GM12892 (cell line): Measurements from ENCODE around the gene FBLN2.

Source experiments
- POLR2A ChIP-seq: IDR thresholded peaks from 2 replicates; pipeline ENCODE4 v1.6.1; 2011; ENCODE audit warnings: low read depth, low read length, control low read depth
- POLR2AphosphoS5 ChIP-seq: IDR thresholded peaks from 2 replicates; pipeline ENCODE4 v1.6.1; 2011; ENCODE audit warnings: low read depth, low read length, control low read depth
- TAF1 ChIP-seq: IDR thresholded peaks from 2 replicates; pipeline ENCODE4 v1.6.1; 2011; ENCODE audit warnings: low read depth, mild to moderate bottlenecking, control low read depth, low read length, borderline replicate concordance

DNA sequence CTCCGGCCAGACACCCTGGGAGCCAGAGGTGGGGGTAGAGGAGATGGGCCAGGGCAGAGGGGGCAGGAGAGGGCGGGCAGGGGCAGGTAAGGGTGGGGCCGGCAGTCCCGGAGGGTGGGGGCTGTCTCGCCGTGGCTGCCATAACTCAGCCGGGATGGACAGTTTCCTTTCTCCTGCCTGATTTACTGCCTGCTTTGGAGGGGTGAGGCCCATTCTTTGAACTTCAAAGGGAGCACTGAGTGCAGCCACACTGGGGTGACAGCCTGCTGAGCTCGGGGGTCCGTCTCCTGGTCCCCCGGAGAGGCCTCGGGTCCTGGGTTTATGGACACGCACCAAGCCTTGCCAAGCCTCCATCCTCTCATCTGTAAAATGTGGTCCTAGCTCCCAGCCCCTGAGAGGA, 135.4 kb downstream of the FBLN2 start:
- TF ChIP-seq POLR2A (no peak), POLR2AphosphoS5 (no peak), TAF1 (no peak)
